Measurements from ENCODE around the gene VRK3.
"Not testable (repeated sequence)": the region's sequence is repeated elsewhere in the genome, so short reads cannot be mapped to it uniquely, and the experiment has no call there.

Gene VRK3

GRCh38 chr19:50025022-50025793 is at the start of gene VRK3:
VRK3 (minus strand) TSS chr19:50025372; CDS start chr19:50016162, 9,210 bp downstream.
- peak; percentile 96 to 99 for DNase-seq (ENCODE audit: low read depth in 2 of 2)

GRCh38 chr19:50068382-50068781 is 43.2 kb upstream of the VRK3 start:
- DNase-seq (ENCODE audit: low read depth in 2 of 2) = not testable (repeated sequence)

GRCh38 chr19:50067575-50067974 is 42.4 kb upstream of the VRK3 start:
- DNase-seq (ENCODE audit: low read depth in 2 of 2) = no peak

- DNase-seq (ENCODE audit: low read depth in 2 of 2) = no peak
These were observed 40.8 kb upstream of the VRK3 start for GRCh38 chr19:50065938-50066337.

- no peak for DNase-seq (ENCODE audit: low read depth in 2 of 2)
These were observed 36.5 kb upstream of the VRK3 start for GRCh38 chr19:50061650-50062049.

- no peak for DNase-seq (ENCODE audit: low read depth in 2 of 2)
These were observed 34.9 kb upstream of the VRK3 start for GRCh38 chr19:50060107-50060506.

GRCh38 chr19:50059045-50059444 is 33.9 kb upstream of the VRK3 start:
- no peak for DNase-seq (ENCODE audit: low read depth in 2 of 2)

- no peak for DNase-seq (ENCODE audit: low read depth in 2 of 2)
These were observed 33.3 kb upstream of the VRK3 start for GRCh38 chr19:50058425-50058824.

GRCh38 chr19:50053119-50053518 is 27.9 kb upstream of the VRK3 start:
- no peak for DNase-seq (ENCODE audit: low read depth in 2 of 2)

GRCh38 chr19:50051964-50052363 is 26.8 kb upstream of the VRK3 start:
- no peak for DNase-seq (ENCODE audit: low read depth in 2 of 2)

GRCh38 chr19:50051228-50051895 is 26.2 kb upstream of the VRK3 start:
- DNase-seq (ENCODE audit: low read depth in 2 of 2) = not testable (repeated sequence)

GRCh38 chr19:50050406-50051227 is 25.4 kb upstream of the VRK3 start:
- peak; percentile 70 to 88 for DNase-seq (ENCODE audit: low read depth in 2 of 2)

- no peak for DNase-seq (ENCODE audit: low read depth in 2 of 2)
These were observed 22.5 kb upstream of the VRK3 start for GRCh38 chr19:50047671-50048070.

- DNase-seq (ENCODE audit: low read depth in 2 of 2) = peak; percentile 8 to 12
These were observed 21.7 kb upstream of the VRK3 start for GRCh38 chr19:50046649-50047503.

- DNase-seq (ENCODE audit: low read depth in 2 of 2) = no peak
These were observed 19.8 kb upstream of the VRK3 start for GRCh38 chr19:50044922-50045321.

- DNase-seq (ENCODE audit: low read depth in 2 of 2) = no peak
These were observed 18.8 kb upstream of the VRK3 start for GRCh38 chr19:50043967-50044366.

- DNase-seq (ENCODE audit: low read depth in 2 of 2) = no peak
These were observed 17.3 kb upstream of the VRK3 start for GRCh38 chr19:50042363-50043024.

- no peak for DNase-seq (ENCODE audit: low read depth in 2 of 2)
These were observed 15.8 kb upstream of the VRK3 start for GRCh38 chr19:50040967-50041366.

- no peak for DNase-seq (ENCODE audit: low read depth in 2 of 2)
These were observed 14.8 kb upstream of the VRK3 start for GRCh38 chr19:50039968-50040367.

GRCh38 chr19:50036908-50037307 is 11.7 kb upstream of the VRK3 start:
- DNase-seq (ENCODE audit: low read depth in 2 of 2) = no peak

GRCh38 chr19:50030937-50031336 is 5.8 kb upstream of the VRK3 start:
- DNase-seq (ENCODE audit: low read depth in 2 of 2) = no peak

Data from stimulated activated CD8-positive, alpha-beta memory T cell treated with anti-CD3 and anti-CD28 coated beads, Interleukin-15, amount 100 ng/mL, for 4 hours (primary cell).